ENCODE data around the gene PIKFYVE. TPM values are rescaled to one million over a fixed set of nuclear protein-coding genes. Genes with fewer than 3 reads are reported as not detected.
A peak's percentile ranks its signal among the peaks of the same experiment; 100 is the strongest.
"Not testable (repeated sequence)": the region's sequence is repeated elsewhere in the genome, so short reads cannot be mapped to it uniquely, and the experiment has no call there.

PIKFYVE gene
- total and polyA plus RNA-seq, 7 donors, result 2.8 to 14.2 (median 12.0) TPM

- H3K27me3 ChIP-seq (ENCODE audit: insufficient read depth in 3 of 3, low read length in 2 of 3), result no peaks in the 10 kb centered on the region
- DNase-seq, result no peak
- intact Hi-C loops (cut with DNase I), result loop anchor here (2.0 to 10.0 kb wide), 3 partner anchors 81 to 631 kb away; partner anchors contain the start of gene METTL21A (in 1 of the 2)
- H3K4me1 ChIP-seq, result peaks cover 17% of the 10 kb centered on the region
- peak overlapping the region; percentile 66 for H3K27ac ChIP-seq
- peak overlapping the region; percentile 81 for H3K4me3 ChIP-seq
- 48 to 51% (median 50%) methylated on average over 13 of the region's 13 CpGs for WGBS, 3 donors
- TF ChIP-seq CTCF (IDR thresholded peaks at IDR 0.05), result no peak
- peaks cover 0 to 18% of the 10 kb centered on the region in 2 donors for H3K36me3 ChIP-seq (ENCODE audit: insufficient read depth in 1 of 2, low read depth in 1 of 2)
- H3K9me3 ChIP-seq, result no peaks in the 10 kb centered on the region
- no peak for ATAC-seq
These were observed 10.4 kb upstream of the PIKFYVE start for GRCh38 chr2:208255557-208256106.

GRCh38 chr2:208256192-208256782 is 9.8 kb upstream of the PIKFYVE start:
- H3K27ac ChIP-seq, result no peak overlapping the region
- H3K4me3 ChIP-seq, result no peak overlapping the region
- peaks cover 0 to 12% of the 10 kb centered on the region in 2 donors for H3K36me3 ChIP-seq (ENCODE audit: insufficient read depth in 1 of 2, low read depth in 1 of 2)
- intact Hi-C loops (cut with DNase I), result loop anchor here (5.0 to 10.0 kb wide), 2 partner anchors 509 to 631 kb away; partner anchors contain the start of gene METTL21A (in 1 of the 2)
- WGBS, 3 donors, result 81 to 88% (median 82%) methylated on average over 10 of the region's 10 CpGs
- DNase-seq, result no peak
- peaks cover 17% of the 10 kb centered on the region for H3K4me1 ChIP-seq
- TF ChIP-seq CTCF (IDR thresholded peaks at IDR 0.05), result no peak
- H3K9me3 ChIP-seq, result no peaks in the 10 kb centered on the region
- H3K27me3 ChIP-seq (ENCODE audit: insufficient read depth in 3 of 3, low read length in 2 of 3), result no peaks in the 10 kb centered on the region
- no peak for ATAC-seq

GRCh38 chr2:208256849-208257813 is 8.9 kb upstream of the PIKFYVE start:
- WGBS, 3 donors, result 67 to 74% (median 71%) methylated on average over 12 of the region's 12 CpGs
- DNase-seq; H3K27me3 ChIP-seq (ENCODE audit: insufficient read depth in 3 of 3, low read length in 2 of 3); H3K4me3 ChIP-seq; H3K9me3 ChIP-seq; H3K27ac ChIP-seq; ATAC-seq; H3K36me3 ChIP-seq (ENCODE audit: insufficient read depth in 1 of 2, low read depth in 1 of 2): not testable (repeated sequence)
- intact Hi-C loops (cut with DNase I), result loop anchor here (5.0 to 10.0 kb wide), 2 partner anchors 510 to 632 kb away; partner anchors contain the start of gene METTL21A (in 1 of the 2)
- H3K4me1 ChIP-seq, result peaks cover 17% of the 10 kb centered on the region

GRCh38 chr2:208265371-208265800 is 669 bp upstream of the PIKFYVE start:
- Histone ChIP-seq H3K4me3 (peak overlapping the region; percentile 88), H3K9me3 (peaks cover 5% of the 10 kb centered on the region), H3K27me3 (ENCODE audit: insufficient read depth in 3 of 3, low read length in 2 of 3) (no peaks in the 10 kb centered on the region), H3K36me3 (ENCODE audit: insufficient read depth in 1 of 2, low read depth in 1 of 2) (no peaks in the 10 kb centered on the region), H3K4me1 (peaks cover 30% of the 10 kb centered on the region), H3K27ac (peak overlapping the region; percentile 95)
- intact Hi-C loops (cut with DNase I), result loop anchor here in 1 of 2 donors (5.0 kb wide), 1 partner anchor 52 kb away; no protein-coding TSS in a partner anchor
- DNase-seq (peak in 1 of 2 donors; percentile 56), ATAC-seq (peak; percentile 37 to 54 (median 40))
- no peak for TF ChIP-seq CTCF (IDR thresholded peaks at IDR 0.05)
- WGBS, 3 donors, result 0 to 3% (median 3%) methylated on average over 9 of the region's 9 CpGs
